Trophoblast cell (in vitro differentiated cells and primary cell): ENCODE data around the gene RASL10B.

Experiments
- DNase-seq, 2 donors: peaks; one replicate each; pipeline ENCODE4 v3.0.0-alpha.2; 2016
- H2AFZ ChIP-seq: 2 replicates; pipeline ENCODE4 v1.6.1; 2013; ENCODE audit warnings: low read length, moderate library complexity, mild to moderate bottlenecking; ENCODE audit not compliant: insufficient read depth, poor library complexity
- H2AK5ac ChIP-seq: 2 replicates; pipeline ENCODE4 v1.6.1; 2013; ENCODE audit warnings: mild to moderate bottlenecking, low read length
- H2BK120ac ChIP-seq: 2 replicates; pipeline ENCODE4 v1.6.1; 2013; ENCODE audit warnings: low read length, mild to moderate bottlenecking, moderate library complexity; ENCODE audit not compliant: insufficient read depth, poor library complexity
- H2BK12ac ChIP-seq: 2 replicates; pipeline ENCODE4 v1.6.1; 2013; ENCODE audit warnings: mild to moderate bottlenecking, low read length, moderate library complexity
- H2BK5ac ChIP-seq: 2 replicates; pipeline ENCODE4 v1.6.1; 2013; ENCODE audit warnings: low read length, low read depth, moderate library complexity, mild to moderate bottlenecking; ENCODE audit not compliant: poor library complexity
- H3K14ac ChIP-seq: 2 replicates; pipeline ENCODE4 v1.6.1; 2013; ENCODE audit warnings: mild to moderate bottlenecking, low read length
- H3K18ac ChIP-seq: 2 replicates; pipeline ENCODE4 v1.6.1; 2013; ENCODE audit warnings: mild to moderate bottlenecking, low read length
- H3K23ac ChIP-seq: 2 replicates; pipeline ENCODE4 v1.6.1; 2013; ENCODE audit warnings: low read length
- H3K27ac ChIP-seq: 2 replicates; pipeline ENCODE4 v1.5.1; 2013; ENCODE audit warnings: low read depth, mild to moderate bottlenecking, inconsistent platforms, low read length, moderate library complexity
- H3K27me3 ChIP-seq: 2 replicates; pipeline ENCODE4 v1.6.1; 2013; ENCODE audit warnings: inconsistent platforms, mild to moderate bottlenecking, low read length, moderate library complexity; ENCODE audit not compliant: insufficient read depth
- H3K36me3 ChIP-seq, 2 experiments: 1 replicate in 1 of 2; 2 replicates in 1 of 2; pipeline ENCODE4 v1.6.1; 2013; ENCODE audit warnings: low read length in 2 of 2, mild to moderate bottlenecking in 2 of 2, moderate library complexity in 1 of 2; ENCODE audit not compliant: insufficient read depth in 2 of 2, control insufficient read depth in 1 of 2
- H3K4ac ChIP-seq: 2 replicates; pipeline ENCODE4 v1.6.1; 2013; ENCODE audit warnings: low read depth, mild to moderate bottlenecking, low read length, moderate library complexity
- H3K4me1 ChIP-seq, 2 experiments: 1 replicate in 1 of 2; 2 replicates in 1 of 2; pipeline ENCODE4 v1.6.1; 2013; ENCODE audit warnings: low read length in 2 of 2, mild to moderate bottlenecking in 2 of 2, moderate library complexity in 1 of 2; ENCODE audit not compliant: insufficient read depth in 2 of 2, control insufficient read depth in 1 of 2
- H3K4me2 ChIP-seq: 2 replicates; pipeline ENCODE4 v1.6.1; 2013; ENCODE audit warnings: inconsistent platforms, mild to moderate bottlenecking, low read length, moderate library complexity
- H3K4me3 ChIP-seq: 2 replicates; pipeline ENCODE4 v1.5.1; 2013; ENCODE audit warnings: mild to moderate bottlenecking, low read depth, low read length, inconsistent platforms
- H3K79me1 ChIP-seq: one replicate; pipeline ENCODE4 v1.6.1; 2013; ENCODE audit warnings: low read length
- H3K79me2 ChIP-seq: 2 replicates; pipeline ENCODE4 v1.6.1; 2013; ENCODE audit warnings: low read length, mild to moderate bottlenecking; ENCODE audit not compliant: control insufficient read depth, insufficient read depth, poor library complexity
- H3K9ac ChIP-seq: 2 replicates; pipeline ENCODE4 v1.6.1; 2013; ENCODE audit warnings: mild to moderate bottlenecking, low read length
- H3K9me3 ChIP-seq: 2 replicates; pipeline ENCODE4 v1.6.1; 2013; ENCODE audit warnings: low read depth, mild to moderate bottlenecking, control low read depth, inconsistent platforms, low read length; ENCODE audit not compliant: insufficient read depth
- H4K12ac ChIP-seq: 2 replicates; pipeline ENCODE4 v1.6.1; 2013; ENCODE audit warnings: low read depth, mild to moderate bottlenecking, low read length, moderate library complexity
- H4K8ac ChIP-seq: 2 replicates; pipeline ENCODE4 v1.6.1; 2013; ENCODE audit warnings: low read depth, mild to moderate bottlenecking, low read length, moderate library complexity
- H4K91ac ChIP-seq: one replicate; pipeline ENCODE4 v1.6.1; 2013; ENCODE audit warnings: low read depth, mild to moderate bottlenecking, low read length, moderate library complexity
- WGBS: extraction: QIAGEN DNeasy Blood & Tissue Kit; methylation state at CpG from one replicate; pipeline ENCODE4 v1.1.7; 2013; ENCODE audit warnings: missing lambda C conversion rate; ENCODE audit not compliant: insufficient read length, insufficient coverage; ENCODE audit errors: extremely low coverage; 5-methylcytosine and 5-hydroxymethylcytosine counted together

The RASL10B gene

DNA sequence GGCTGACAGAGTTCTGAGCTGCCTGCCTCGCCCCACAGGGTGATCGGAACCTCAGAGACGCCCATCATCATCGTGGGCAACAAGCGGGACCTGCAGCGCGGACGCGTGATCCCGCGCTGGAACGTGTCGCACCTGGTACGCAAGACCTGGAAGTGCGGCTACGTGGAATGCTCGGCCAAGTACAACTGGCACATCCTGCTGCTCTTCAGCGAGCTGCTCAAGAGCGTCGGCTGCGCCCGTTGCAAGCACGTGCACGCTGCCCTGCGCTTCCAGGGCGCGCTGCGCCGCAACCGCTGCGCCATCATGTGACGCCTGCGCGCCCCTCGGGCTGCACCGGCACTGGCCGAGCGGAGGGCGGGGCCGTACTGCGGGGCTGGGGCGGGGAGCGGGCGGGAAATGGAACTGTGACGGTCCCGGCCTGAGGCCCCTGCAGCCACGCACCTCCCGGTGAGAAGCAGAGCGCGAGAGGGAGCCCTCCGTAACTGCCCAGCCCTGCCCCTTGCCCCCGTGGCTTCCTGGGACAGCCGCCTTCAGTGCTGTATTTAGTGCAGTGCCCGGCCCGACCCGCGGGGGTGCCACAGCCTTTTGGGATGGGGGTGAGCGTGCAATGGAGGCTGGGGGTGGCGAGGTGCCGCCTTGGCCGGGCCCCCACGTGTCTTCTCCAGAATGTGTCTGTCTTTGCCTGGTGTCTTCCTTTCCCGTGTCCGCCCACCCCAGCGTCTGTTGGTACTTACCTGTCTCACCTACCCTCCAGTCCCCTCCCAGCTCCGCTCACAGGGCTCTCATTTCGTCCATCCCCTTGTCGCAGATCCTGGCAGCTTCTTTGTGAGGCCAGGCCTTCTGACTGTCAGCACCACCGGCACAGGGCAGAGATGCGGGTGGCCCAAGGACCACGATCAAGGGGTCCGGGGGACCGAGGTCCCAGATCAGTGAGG lies 9.8 kb downstream of the RASL10B start:
- H2BK120ac ChIP-seq, result no peak overlapping the region
- peaks cover 4% of the 10 kb centered on the region for H3K27me3 ChIP-seq
- WGBS, result no CpG with 5 or more reads among the region's 73 CpGs
- H4K8ac ChIP-seq, result no peak overlapping the region
- H3K4me3 ChIP-seq, result no peak overlapping the region
- H4K12ac ChIP-seq, result no peak overlapping the region
- no peak overlapping the region for H2BK12ac ChIP-seq
- no peak overlapping the region for H3K23ac ChIP-seq
- no peak overlapping the region for H3K9ac ChIP-seq
- no peak overlapping the region for H4K91ac ChIP-seq
- H3K79me2 ChIP-seq, result no peaks in the 10 kb centered on the region
- H2AFZ ChIP-seq, result no peak overlapping the region
- H3K9me3 ChIP-seq, result peaks cover 14% of the 10 kb centered on the region
- H3K79me1 ChIP-seq, result no peaks in the 10 kb centered on the region
- no peak overlapping the region for H2BK5ac ChIP-seq
- no peak overlapping the region for H3K14ac ChIP-seq
- H3K4me2 ChIP-seq, result peak overlapping the region; percentile 35
- H3K27ac ChIP-seq, result no peak overlapping the region
- no peak overlapping the region for H3K4ac ChIP-seq
- DNase-seq, result no peak
- peaks cover 0 to 3% of the 10 kb centered on the region in 2 experiments for H3K4me1 ChIP-seq
- no peak overlapping the region for H3K18ac ChIP-seq
- H2AK5ac ChIP-seq, result no peak overlapping the region
- no peaks in the 10 kb centered on the region for H3K36me3 ChIP-seq

DNA sequence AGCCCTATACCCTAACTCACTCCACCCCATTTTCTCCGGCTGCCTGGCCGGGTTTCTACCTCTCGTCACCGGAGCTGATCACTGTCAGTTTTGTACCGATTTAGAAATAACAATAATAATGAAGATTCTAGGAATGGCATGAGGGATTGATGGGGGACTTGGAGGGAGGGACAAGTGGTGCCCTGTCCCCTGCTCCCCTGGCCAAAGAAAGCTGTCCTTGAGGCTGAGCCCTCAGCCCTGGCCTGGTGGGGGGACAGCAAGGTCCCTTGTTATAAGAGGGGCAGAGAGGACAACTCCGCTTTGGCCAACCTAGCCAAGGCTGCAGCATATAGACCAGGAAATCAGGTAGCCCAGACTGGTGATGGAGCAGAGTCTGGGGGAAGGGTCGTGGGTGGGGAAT lies 11.1 kb downstream of the RASL10B start:
- Histone ChIP-seq H3K4me2 (no peak overlapping the region), H2BK5ac (no peak overlapping the region), H3K9me3 (peaks cover 14% of the 10 kb centered on the region), H3K4me1 (peaks cover 0 to 3% of the 10 kb centered on the region in 2 experiments), H4K91ac (no peak overlapping the region), H3K27me3 (peaks cover 4% of the 10 kb centered on the region), H2AK5ac (no peak overlapping the region), H2BK120ac (no peak overlapping the region), H3K79me2 (no peaks in the 10 kb centered on the region), H3K9ac (no peak overlapping the region), H2BK12ac (no peak overlapping the region), H3K36me3 (no peaks in the 10 kb centered on the region), H3K18ac (no peak overlapping the region), H3K27ac (no peak overlapping the region), H3K4ac (no peak overlapping the region), H4K12ac (no peak overlapping the region), H3K23ac (no peak overlapping the region), H4K8ac (no peak overlapping the region), H3K79me1 (no peaks in the 10 kb centered on the region), H3K4me3 (no peak overlapping the region), H3K14ac (no peak overlapping the region), H2AFZ (no peak overlapping the region)
- no peak for DNase-seq
- no CpG with 5 or more reads among the region's 7 CpGs for WGBS

DNA sequence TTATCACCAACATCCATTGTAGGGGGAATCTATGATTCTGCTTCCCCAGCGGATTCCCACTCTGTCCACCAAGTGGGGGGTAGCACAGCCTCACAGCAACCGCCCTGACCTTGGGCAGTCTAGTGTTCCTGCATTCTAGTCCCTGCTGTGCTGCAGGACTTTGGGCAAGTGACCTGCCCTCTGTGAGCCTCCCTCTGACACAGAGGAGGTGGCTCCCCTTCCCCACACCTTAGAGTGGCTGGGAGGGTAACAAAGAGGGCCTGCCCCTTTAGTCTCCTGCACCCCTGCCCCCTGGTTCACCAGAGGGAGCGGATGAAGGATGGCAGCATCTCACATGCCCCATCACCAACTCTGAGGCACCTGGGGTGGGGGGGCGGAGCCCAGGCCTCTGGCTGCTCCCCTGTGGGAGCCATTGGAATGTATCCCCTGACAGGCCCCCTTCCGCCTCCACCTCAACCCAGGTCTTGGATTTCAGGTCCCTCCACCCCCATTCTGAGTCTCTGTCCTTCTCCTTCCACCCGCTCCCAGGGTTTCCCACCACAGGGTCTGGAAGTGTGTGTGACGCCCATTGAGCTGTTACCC lies 11.5 kb downstream of the RASL10B start:
- Histone ChIP-seq H3K79me1 (no peaks in the 10 kb centered on the region), H3K9me3 (peaks cover 14% of the 10 kb centered on the region), H2AK5ac (no peak overlapping the region), H3K27ac (no peak overlapping the region), H2BK5ac (no peak overlapping the region), H4K8ac (no peak overlapping the region), H2BK12ac (no peak overlapping the region), H3K4me2 (no peak overlapping the region), H4K91ac (no peak overlapping the region), H3K4me1 (peaks cover 0 to 3% of the 10 kb centered on the region in 2 experiments), H3K18ac (no peak overlapping the region), H3K27me3 (peaks cover 4% of the 10 kb centered on the region), H2AFZ (no peak overlapping the region), H2BK120ac (no peak overlapping the region), H4K12ac (no peak overlapping the region), H3K23ac (no peak overlapping the region), H3K14ac (no peak overlapping the region), H3K4ac (no peak overlapping the region), H3K9ac (no peak overlapping the region), H3K4me3 (no peak overlapping the region), H3K79me2 (no peaks in the 10 kb centered on the region), H3K36me3 (no peaks in the 10 kb centered on the region)
- no CpG with 5 or more reads among the region's 7 CpGs for WGBS
- DNase-seq, result no peak

DNA sequence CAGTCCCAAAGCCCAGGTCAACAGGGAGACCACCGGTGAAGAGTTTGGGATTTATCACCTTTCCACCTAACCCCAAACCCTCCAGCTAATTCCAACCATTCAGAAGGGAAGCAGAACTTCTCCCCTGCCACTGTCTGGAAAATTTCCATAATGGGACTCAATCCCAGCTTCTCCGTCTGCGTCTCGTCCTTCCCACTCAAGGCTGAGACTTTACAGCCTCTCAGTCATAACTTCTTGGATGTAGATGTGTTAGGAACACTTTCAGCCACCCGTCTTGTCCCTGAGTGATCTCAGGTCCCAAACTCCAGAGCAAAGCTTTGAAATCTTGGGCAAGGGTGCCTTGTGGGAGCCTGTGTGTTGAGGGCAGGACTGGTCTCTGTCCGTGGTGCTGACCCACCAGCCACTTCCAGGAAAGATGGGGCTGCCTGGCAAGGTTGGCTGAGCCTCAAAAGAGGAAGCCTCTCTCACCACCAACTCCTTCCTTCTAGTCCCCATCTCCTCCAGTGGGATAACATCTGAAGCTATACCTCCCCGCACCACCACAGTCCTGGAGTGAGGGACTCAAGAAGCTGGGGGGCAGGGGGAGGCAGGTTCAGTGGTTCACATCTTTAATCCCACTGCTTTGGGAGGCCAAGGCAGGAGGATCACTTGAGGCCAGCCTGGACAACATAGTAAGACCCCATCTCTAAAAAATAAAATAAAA lies 12.3 kb downstream of the RASL10B start:
- no peak overlapping the region for H3K4ac ChIP-seq
- WGBS, result no CpG with 5 or more reads among the region's 7 CpGs
- no peak overlapping the region for H2BK12ac ChIP-seq
- H3K27me3 ChIP-seq, result peaks cover 4% of the 10 kb centered on the region
- H3K79me2 ChIP-seq, result no peaks in the 10 kb centered on the region
- no peak overlapping the region for H2BK5ac ChIP-seq
- H3K18ac ChIP-seq, result no peak overlapping the region
- DNase-seq, result peak; percentile 9 to 42
- no peak overlapping the region for H3K23ac ChIP-seq
- H4K12ac ChIP-seq, result no peak overlapping the region
- no peak overlapping the region for H2AFZ ChIP-seq
- no peaks in the 10 kb centered on the region for H3K79me1 ChIP-seq
- H4K8ac ChIP-seq, result no peak overlapping the region
- H3K14ac ChIP-seq, result no peak overlapping the region
- H2AK5ac ChIP-seq, result no peak overlapping the region
- no peak overlapping the region for H3K9ac ChIP-seq
- no peak overlapping the region for H4K91ac ChIP-seq
- peaks cover 0 to 3% of the 10 kb centered on the region in 2 experiments for H3K4me1 ChIP-seq
- H2BK120ac ChIP-seq, result no peak overlapping the region
- no peak overlapping the region for H3K4me2 ChIP-seq
- no peak overlapping the region for H3K27ac ChIP-seq
- peaks cover 14% of the 10 kb centered on the region for H3K9me3 ChIP-seq
- no peak overlapping the region for H3K4me3 ChIP-seq
- no peaks in the 10 kb centered on the region for H3K36me3 ChIP-seq
